HL-60 (cell line): ENCODE data around the gene OR8G5.
"Not testable (repeated sequence)": the region's sequence is repeated elsewhere in the genome, so short reads cannot be mapped to it uniquely, and the experiment has no call there.

Source experiments
- CTCF ChIP-seq: IDR thresholded peaks from one replicate; pipeline ENCODE4 v1.5.1; 2011; ENCODE audit warnings: low read length, control low read depth, inconsistent platforms; ENCODE audit not compliant: insufficient read depth
- GABPA ChIP-seq: IDR thresholded peaks from 2 replicates; pipeline ENCODE4 v1.6.1; 2012; ENCODE audit warnings: low read depth
- POLR2AphosphoS5 ChIP-seq: IDR thresholded peaks from 2 replicates; pipeline ENCODE4 v1.6.1; 2012; ENCODE audit warnings: low read depth
- REST ChIP-seq: IDR thresholded peaks from 2 replicates; pipeline ENCODE4 v1.6.1; 2012; ENCODE audit warnings: low read depth; ENCODE audit not compliant: insufficient replicate concordance
- SPI1 ChIP-seq: IDR thresholded peaks from 2 replicates; pipeline ENCODE4 v1.6.1; 2012; ENCODE audit warnings: low read depth, mild to moderate bottlenecking, borderline replicate concordance

GRCh38 chr11:124265041-124265440, 8.9 kb downstream of the OR8G5 start:
- not testable (repeated sequence) for TF ChIP-seq CTCF, POLR2AphosphoS5, REST, SPI1, GABPA
